GM12878 (cell line): Measurements from ENCODE around the gene RPL9. TPM values are rescaled to one million over a fixed set of nuclear protein-coding genes. Genes with fewer than 3 reads are reported as not detected.

Source experiments
- microRNA-seq: library from miRNA; unstranded; fragments of <30 nt; microRNA quantifications from one replicate; pipeline ENCODE4, GENCODE V29; 2018
- polyA plus RNA-seq, 11 experiments: library from polyadenylated mRNA; depleted of rRNA in 4 of 11; unstranded in 6 of 11; stranded (reverse) in 5 of 11; fragments of >200 nt; fragmentation: Nextera tagmentation in 4 of 11; fragmentation: Illumina TruSeq in 1 of 11; extraction: Ambion mirVana in 4 of 11; extraction: Trizol in 1 of 11; gene quantifications; 1 replicate in 1 of 11; 2 replicates in 10 of 11; pipeline versions ENCODE4 v1.2.1 to v1.2.3, GENCODE V29; 2011 to 2016; ENCODE audit warnings: inconsistent platforms in 2 of 11, missing spikeins in 2 of 11, low read depth in 1 of 11
- small RNA-seq: library from RNA; depleted of rRNA; stranded (forward); fragments of <200 nt; gene quantifications from one replicate; pipeline ENCODE3, GENCODE V24; 2014
- total RNA-seq, 4 experiments: library from RNA; depleted of rRNA in 3 of 4; stranded (reverse); fragments of >200 nt in 3 of 4; fragmentation: Illumina TruSeq in 1 of 4; extraction: Trizol in 1 of 4; gene quantifications; 2 replicates each; pipeline versions ENCODE4 v1.2.1 to v1.2.3, GENCODE V29; 2013 to 2021

Gene RPL9
- total and polyA plus RNA-seq, 10 of the 15 experiments (the other 5 are each of a cell fraction or from before 2014, with no cell fraction given) = 1,006 to 4,767 (median 2,910) TPM

Small RNA genes lying within 50 kb of the gene (microRNA-seq; reads per million reads assigned to microRNA genes)
- gene MIR5591 = not detected

Small RNA genes lying within 50 kb of the gene (small RNA-seq; reads per million reads assigned to genes)
- not detected for gene MIR5591
- not detected for gene RF00019

Other genes starting within 250 kb of the RPL9 start
- 44.0 and 44.2 TPM in 2 replicates for gene RFC1, start 92.6 kb downstream of the RPL9 start, total RNA-seq (2014; rRNA removed)
- gene RFC1, start 92.6 kb downstream of the RPL9 start, total RNA-seq (2014; rRNA removed; fragmentation: Illumina TruSeq; extraction: Trizol) = 66.9 and 68.1 TPM in 2 replicates
- 40.5 and 41.1 TPM in 2 replicates for gene RFC1, start 92.6 kb downstream of the RPL9 start, total RNA-seq (2021)
- gene RFC1, start 92.6 kb downstream of the RPL9 start, polyA plus RNA-seq (2011; rRNA removed) = 26.8 and 32.5 TPM in 2 replicates
- 67.8 and 78.8 TPM in 2 replicates for gene RFC1, start 92.6 kb downstream of the RPL9 start, polyA plus RNA-seq (2014; fragmentation: Illumina TruSeq; extraction: Trizol)
- 10 to 100 TPM; 24.1 to 30.0 TPM for gene RFC1, start 92.6 kb downstream of the RPL9 start, polyA plus RNA-seq (2014; fragmentation: Nextera tagmentation; extraction: Ambion mirVana)
- 17.6 and 22.5 TPM in 2 replicates for gene RFC1, start 92.6 kb downstream of the RPL9 start, polyA plus RNA-seq (2014; rRNA removed)
- 10 to 100 TPM; 39.5 to 41.2 TPM for gene RFC1, start 92.6 kb downstream of the RPL9 start, polyA plus RNA-seq (2016; fragmentation: Nextera tagmentation; extraction: Ambion mirVana)
- under 0.01 and 0.05 TPM in 2 replicates for gene KLB, start 52.0 kb downstream of the RPL9 start, total RNA-seq (2014; rRNA removed)
- 0.04 and 0.05 TPM in 2 replicates for gene KLB, start 52.0 kb downstream of the RPL9 start, total RNA-seq (2014; rRNA removed; fragmentation: Illumina TruSeq; extraction: Trizol)
- 0.08 and 0.11 TPM in 2 replicates for gene KLB, start 52.0 kb downstream of the RPL9 start, total RNA-seq (2021)
- gene KLB, start 52.0 kb downstream of the RPL9 start, polyA plus RNA-seq (2011; rRNA removed) = 0.01 TPM in 1 of 2 replicates, not detected in the other
- gene KLB, start 52.0 kb downstream of the RPL9 start, polyA plus RNA-seq (2014; fragmentation: Illumina TruSeq; extraction: Trizol) = 0.01 and 0.05 TPM in 2 replicates
- under 1 TPM; 0.08 to 0.13 TPM for gene KLB, start 52.0 kb downstream of the RPL9 start, polyA plus RNA-seq (2014; fragmentation: Nextera tagmentation; extraction: Ambion mirVana)
- 0.01 and 0.04 TPM in 2 replicates for gene KLB, start 52.0 kb downstream of the RPL9 start, polyA plus RNA-seq (2014; rRNA removed)
- under 1 TPM; 0.03 to 0.09 TPM for gene KLB, start 52.0 kb downstream of the RPL9 start, polyA plus RNA-seq (2016; fragmentation: Nextera tagmentation; extraction: Ambion mirVana)
- 19.0 and 21.8 TPM in 2 replicates for gene LIAS, start 134 bp upstream of the RPL9 start, total RNA-seq (2014; rRNA removed)
- 28.3 and 28.6 TPM in 2 replicates for gene LIAS, start 134 bp upstream of the RPL9 start, total RNA-seq (2014; rRNA removed; fragmentation: Illumina TruSeq; extraction: Trizol)
- 14.1 and 17.9 TPM in 2 replicates for gene LIAS, start 134 bp upstream of the RPL9 start, total RNA-seq (2021)
- 27.2 and 38.4 TPM in 2 replicates for gene LIAS, start 134 bp upstream of the RPL9 start, polyA plus RNA-seq (2011; rRNA removed)
- 32.3 and 40.4 TPM in 2 replicates for gene LIAS, start 134 bp upstream of the RPL9 start, polyA plus RNA-seq (2014; fragmentation: Illumina TruSeq; extraction: Trizol)
- gene LIAS, start 134 bp upstream of the RPL9 start, polyA plus RNA-seq (2014; fragmentation: Nextera tagmentation; extraction: Ambion mirVana) = 10 to 100 TPM; 19.9 to 22.1 TPM
- 20.8 and 25.7 TPM in 2 replicates for gene LIAS, start 134 bp upstream of the RPL9 start, polyA plus RNA-seq (2014; rRNA removed)
- gene LIAS, start 134 bp upstream of the RPL9 start, polyA plus RNA-seq (2016; fragmentation: Nextera tagmentation; extraction: Ambion mirVana) = 10 to 100 TPM; 27.9 to 30.6 TPM
- gene UGDH, start 68.5 kb upstream of the RPL9 start, total RNA-seq (2014; rRNA removed) = 19.7 and 22.6 TPM in 2 replicates
- gene UGDH, start 68.5 kb upstream of the RPL9 start, total RNA-seq (2014; rRNA removed; fragmentation: Illumina TruSeq; extraction: Trizol) = 17.4 and 22.0 TPM in 2 replicates
- gene UGDH, start 68.5 kb upstream of the RPL9 start, total RNA-seq (2021) = 32.9 and 33.1 TPM in 2 replicates
- gene UGDH, start 68.5 kb upstream of the RPL9 start, polyA plus RNA-seq (2011; rRNA removed) = 28.4 and 47.1 TPM in 2 replicates
- 28.7 and 45.0 TPM in 2 replicates for gene UGDH, start 68.5 kb upstream of the RPL9 start, polyA plus RNA-seq (2014; fragmentation: Illumina TruSeq; extraction: Trizol)
- gene UGDH, start 68.5 kb upstream of the RPL9 start, polyA plus RNA-seq (2014; fragmentation: Nextera tagmentation; extraction: Ambion mirVana) = 10 to 100 TPM; 11.1 to 11.3 TPM
- gene UGDH, start 68.5 kb upstream of the RPL9 start, polyA plus RNA-seq (2014; rRNA removed) = 23.2 and 25.1 TPM in 2 replicates
- 10 to 100 TPM; 56.0 to 60.3 TPM for gene UGDH, start 68.5 kb upstream of the RPL9 start, polyA plus RNA-seq (2016; fragmentation: Nextera tagmentation; extraction: Ambion mirVana)
- 125 and 226 TPM in 2 replicates for gene SMIM14, start 179.9 kb upstream of the RPL9 start, total RNA-seq (2014; rRNA removed)
- gene SMIM14, start 179.9 kb upstream of the RPL9 start, total RNA-seq (2014; rRNA removed; fragmentation: Illumina TruSeq; extraction: Trizol) = 184 and 186 TPM in 2 replicates
- 182 and 190 TPM in 2 replicates for gene SMIM14, start 179.9 kb upstream of the RPL9 start, total RNA-seq (2021)
- 475 and 622 TPM in 2 replicates for gene SMIM14, start 179.9 kb upstream of the RPL9 start, polyA plus RNA-seq (2011; rRNA removed)
- 208 and 257 TPM in 2 replicates for gene SMIM14, start 179.9 kb upstream of the RPL9 start, polyA plus RNA-seq (2014; fragmentation: Illumina TruSeq; extraction: Trizol)
- gene SMIM14, start 179.9 kb upstream of the RPL9 start, polyA plus RNA-seq (2014; fragmentation: Nextera tagmentation; extraction: Ambion mirVana) = 100 to 1,000 TPM; 585 to 671 TPM
- gene SMIM14, start 179.9 kb upstream of the RPL9 start, polyA plus RNA-seq (2014; rRNA removed) = 92.3 and 161 TPM in 2 replicates
- gene SMIM14, start 179.9 kb upstream of the RPL9 start, polyA plus RNA-seq (2016; fragmentation: Nextera tagmentation; extraction: Ambion mirVana) = 100 to 1,000 TPM; 144 to 173 TPM
- 20.5 and 22.5 TPM in 2 replicates for gene UBE2K, start 239.2 kb upstream of the RPL9 start, total RNA-seq (2014; rRNA removed)
- 17.0 and 20.0 TPM in 2 replicates for gene UBE2K, start 239.2 kb upstream of the RPL9 start, total RNA-seq (2014; rRNA removed; fragmentation: Illumina TruSeq; extraction: Trizol)
- 71.4 and 78.5 TPM in 2 replicates for gene UBE2K, start 239.2 kb upstream of the RPL9 start, total RNA-seq (2021)
- gene UBE2K, start 239.2 kb upstream of the RPL9 start, polyA plus RNA-seq (2011; rRNA removed) = 111 and 158 TPM in 2 replicates
- gene UBE2K, start 239.2 kb upstream of the RPL9 start, polyA plus RNA-seq (2014; fragmentation: Illumina TruSeq; extraction: Trizol) = 55.4 and 67.2 TPM in 2 replicates
- gene UBE2K, start 239.2 kb upstream of the RPL9 start, polyA plus RNA-seq (2014; fragmentation: Nextera tagmentation; extraction: Ambion mirVana) = 10 to 100 TPM; 54.3 to 96.4 TPM
- 79.6 and 102 TPM in 2 replicates for gene UBE2K, start 239.2 kb upstream of the RPL9 start, polyA plus RNA-seq (2014; rRNA removed)
- 100 to 1,000 TPM; 113 to 141 TPM for gene UBE2K, start 239.2 kb upstream of the RPL9 start, polyA plus RNA-seq (2016; fragmentation: Nextera tagmentation; extraction: Ambion mirVana)